Osteocyte (in vitro differentiated cells): ENCODE results near the gene RAB11B. TPM values are rescaled to one million over a fixed set of nuclear protein-coding genes. Genes with fewer than 3 reads are reported as not detected.
"Not testable (repeated sequence)": the region's sequence is repeated elsewhere in the genome, so short reads cannot be mapped to it uniquely, and the experiment has no call there.

ENCODE experiments used
- DNase-seq: peaks from one replicate; pipeline ENCODE4 v3.0.0; 2021; ENCODE audit warnings: mixed read lengths; ENCODE audit not compliant: unreplicated experiment; ENCODE audit errors: extremely low spot score
- H3K27ac Mint-ChIP-seq: one replicate; pipeline ENCODE4 v1.8.0; 2021; ENCODE audit warnings: mild to moderate bottlenecking, mixed read lengths; ENCODE audit not compliant: unreplicated experiment
- H3K27me3 Mint-ChIP-seq: one replicate; pipeline ENCODE4 v1.8.0; 2021; ENCODE audit warnings: mixed read lengths; ENCODE audit not compliant: unreplicated experiment
- H3K36me3 Mint-ChIP-seq: one replicate; pipeline ENCODE4 v1.8.0; 2021; ENCODE audit warnings: mixed read lengths; ENCODE audit not compliant: unreplicated experiment
- H3K4me1 Mint-ChIP-seq: one replicate; pipeline ENCODE4 v1.8.0; 2021; ENCODE audit warnings: mixed read lengths; ENCODE audit not compliant: unreplicated experiment
- H3K4me3 Mint-ChIP-seq: one replicate; pipeline ENCODE4 v1.8.0; 2021; ENCODE audit warnings: mild to moderate bottlenecking, moderate library complexity, mixed read lengths; ENCODE audit not compliant: unreplicated experiment
- H3K9me3 Mint-ChIP-seq: one replicate; pipeline ENCODE4 v1.8.0; 2021; ENCODE audit warnings: mixed read lengths; ENCODE audit not compliant: unreplicated experiment
- CTCF ChIP-seq: fragments of 200-600 bp; sonication (generic); IDR thresholded peaks from 2 replicates; pipeline ENCODE4 v1.5.0; 2021; ENCODE audit warnings: antibody characterized with exemption, mild to moderate bottlenecking, moderate library complexity
- total RNA-seq: library from RNA; stranded (reverse); gene quantifications from 2 replicates; pipeline ENCODE4 v1.2.1, GENCODE V29; 2021

The RAB11B gene
- total RNA-seq, 1 donor from 2014 or later, result 130 TPM

GRCh38 chr19:8373867-8374813 is 16.0 kb upstream of the RAB11B start:
- no peak for TF ChIP-seq CTCF
- H3K9me3 Mint-ChIP-seq, result no peaks in the 10 kb centered on the region

GRCh38 chr19:8375766-8376165 is 14.4 kb upstream of the RAB11B start:
- H3K27ac Mint-ChIP-seq, H3K4me3 Mint-ChIP-seq, H3K4me1 Mint-ChIP-seq, H3K27me3 Mint-ChIP-seq, DNase-seq, H3K9me3 Mint-ChIP-seq: not testable (repeated sequence)
- peaks cover 13% of the 10 kb centered on the region for H3K36me3 Mint-ChIP-seq

More at GRCh38 chr19:8373867-8374813, 16.0 kb upstream of the RAB11B start:
- peaks cover 2% of the 10 kb centered on the region for H3K4me1 Mint-ChIP-seq
- H3K36me3 Mint-ChIP-seq, result peaks cover 9% of the 10 kb centered on the region
- no peak for DNase-seq
- no peak overlapping the region for H3K27ac Mint-ChIP-seq
- no peak overlapping the region for H3K4me3 Mint-ChIP-seq
- H3K27me3 Mint-ChIP-seq, result no peaks in the 10 kb centered on the region

GRCh38 chr19:8376373-8376974 is 13.7 kb upstream of the RAB11B start:
- not testable (repeated sequence) for DNase-seq, H3K4me3 Mint-ChIP-seq, H3K27ac Mint-ChIP-seq, H3K4me1 Mint-ChIP-seq, H3K27me3 Mint-ChIP-seq, H3K9me3 Mint-ChIP-seq
- peaks cover 11% of the 10 kb centered on the region for H3K36me3 Mint-ChIP-seq

- no peak for TF ChIP-seq CTCF
- no peak overlapping the region for H3K4me3 Mint-ChIP-seq
- no peak for DNase-seq
- H3K9me3 Mint-ChIP-seq, result no peaks in the 10 kb centered on the region
- no peak overlapping the region for H3K27ac Mint-ChIP-seq
- peaks cover 2% of the 10 kb centered on the region for H3K4me1 Mint-ChIP-seq
- H3K27me3 Mint-ChIP-seq, result no peaks in the 10 kb centered on the region
- peaks cover 11% of the 10 kb centered on the region for H3K36me3 Mint-ChIP-seq
These were observed 12.6 kb upstream of the RAB11B start for GRCh38 chr19:8377598-8377997.

DNA sequence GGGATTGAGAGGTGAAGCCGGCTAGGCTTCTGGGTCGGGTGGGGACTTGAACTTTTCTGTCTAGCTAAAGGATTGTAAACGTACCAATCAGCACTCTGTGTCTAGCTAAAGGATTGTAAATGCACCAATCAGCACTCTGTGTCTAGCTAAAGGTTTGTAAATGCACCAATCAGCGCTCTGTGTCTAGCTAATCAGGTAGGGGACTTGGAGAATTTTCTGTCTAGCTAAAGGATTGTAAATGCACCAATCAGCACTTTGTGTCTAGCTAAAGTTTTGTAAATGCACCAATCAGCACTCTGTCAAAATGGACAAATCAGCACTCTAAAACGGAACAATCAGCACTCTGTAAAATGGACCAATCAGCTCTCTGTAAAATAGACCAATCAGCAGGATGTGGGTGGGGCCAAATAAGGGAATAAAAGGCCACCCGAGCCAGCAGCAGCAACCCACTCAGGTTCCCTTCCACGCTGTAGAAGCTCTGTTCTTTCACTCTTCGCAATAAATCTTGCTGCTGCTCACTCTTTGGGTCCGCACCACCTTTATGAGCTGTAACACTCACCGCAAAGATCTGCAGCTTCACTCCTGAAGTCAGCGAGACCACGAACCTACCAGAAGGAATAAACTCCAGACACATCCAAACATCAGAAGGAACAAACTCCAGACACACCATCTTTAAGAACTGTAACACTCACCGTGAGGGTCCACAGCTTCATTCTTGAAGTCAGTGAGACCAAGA is 10.8 kb upstream of the RAB11B start:
- H3K27me3 Mint-ChIP-seq, H3K4me3 Mint-ChIP-seq, DNase-seq, H3K27ac Mint-ChIP-seq, H3K9me3 Mint-ChIP-seq, H3K36me3 Mint-ChIP-seq, H3K4me1 Mint-ChIP-seq: not testable (repeated sequence)

- H3K9me3 Mint-ChIP-seq, H3K4me3 Mint-ChIP-seq, H3K27ac Mint-ChIP-seq: not testable (repeated sequence)
These were observed 5.6 kb upstream of the RAB11B start for GRCh38 chr19:8384569-8384968.

DNA sequence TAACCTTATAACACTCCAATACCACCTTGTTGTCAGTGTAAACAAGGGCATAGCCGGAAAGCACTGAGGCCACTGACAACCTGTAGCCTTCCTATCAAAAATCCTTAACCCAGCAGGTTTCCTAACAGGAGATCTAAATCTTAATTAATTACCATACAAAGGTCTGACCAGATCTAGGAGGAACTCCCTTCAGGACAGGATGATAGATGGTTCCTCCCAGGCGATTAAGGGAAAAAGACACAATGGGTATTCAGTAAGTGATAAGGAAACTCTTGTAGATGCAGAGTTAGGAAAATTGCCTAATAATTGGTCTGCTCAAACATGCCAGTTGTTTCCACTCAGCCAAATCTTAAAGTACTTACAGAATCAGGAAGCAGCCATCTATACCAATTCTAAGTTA is 5.1 kb upstream of the RAB11B start:
- not testable (repeated sequence) for DNase-seq, H3K27ac Mint-ChIP-seq, H3K4me1 Mint-ChIP-seq, H3K36me3 Mint-ChIP-seq, H3K9me3 Mint-ChIP-seq, H3K27me3 Mint-ChIP-seq, H3K4me3 Mint-ChIP-seq

More at GRCh38 chr19:8384569-8384968, 5.6 kb upstream of the RAB11B start:
- not testable (repeated sequence) for H3K4me1 Mint-ChIP-seq, H3K36me3 Mint-ChIP-seq, H3K27me3 Mint-ChIP-seq, DNase-seq

- H3K36me3 Mint-ChIP-seq, H3K27ac Mint-ChIP-seq, DNase-seq, H3K27me3 Mint-ChIP-seq, H3K9me3 Mint-ChIP-seq, H3K4me3 Mint-ChIP-seq, H3K4me1 Mint-ChIP-seq: not testable (repeated sequence)
These were observed 4.6 kb upstream of the RAB11B start for GRCh38 chr19:8385566-8385965.

GRCh38 chr19:8386419-8386818 is 3.7 kb upstream of the RAB11B start:
- not testable (repeated sequence) for DNase-seq, H3K27me3 Mint-ChIP-seq, H3K4me3 Mint-ChIP-seq, H3K9me3 Mint-ChIP-seq, H3K27ac Mint-ChIP-seq, H3K36me3 Mint-ChIP-seq
- H3K4me1 Mint-ChIP-seq, result peaks cover 12% of the 10 kb centered on the region
